Panc1 (cell line): ENCODE measurements around the gene SWI5. TPM values are rescaled to one million over a fixed set of nuclear protein-coding genes. Genes with fewer than 3 reads are reported as not detected.

Source experiments
- ATAC-seq: fragments of 200-7000 bp; cut with Tn5 transposase; 2 replicates; pipeline ENCODE4 v1.9.1; 2020; ENCODE audit warnings: mild to moderate bottlenecking, moderate library complexity
- BruUV-seq: library from RNA; stranded (reverse); fragments of 400-500 nt; replicated peaks from 2 replicates; lab custom pipeline; 2021; lab: Mats Ljungman, UMichigan
- CTCF ChIA-PET: fragments of 300-600 bp; sonication (Branson Sonifier 250); formaldehyde crosslinking; loops from one replicate; lab custom pipeline; 2022; ENCODE audit warnings: antibody characterized with exemption; lab: Charles Lee
- POLR2A ChIA-PET: fragments of 300-600 bp; sonication (Branson Sonifier 250); formaldehyde crosslinking; loops from one replicate; lab custom pipeline; 2022; ENCODE audit warnings: antibody characterized with exemption; lab: Charles Lee
- DNase-seq: peaks from one replicate; pipeline ENCODE4 v3.0.0-alpha.2; 2010; ENCODE audit warnings: low read depth, low spot score
- H3K27ac ChIP-seq: 2 replicates; pipeline ENCODE4 v1.5.1; 2011; ENCODE audit warnings: mild to moderate bottlenecking, low read length, inconsistent platforms
- H3K27me3 ChIP-seq: fragments of 200-500 bp; sonication (Bioruptor generic); 2 replicates; pipeline ENCODE4 v1.6.0; 2014; ENCODE audit warnings: low read length, inconsistent platforms; ENCODE audit not compliant: control insufficient read depth, insufficient read depth
- H3K36me3 ChIP-seq: fragments of 200-500 bp; sonication (Bioruptor generic); 2 replicates; pipeline ENCODE4 v1.5.1; 2014; ENCODE audit warnings: inconsistent platforms, mild to moderate bottlenecking, low read length, moderate library complexity; ENCODE audit not compliant: control insufficient read depth, insufficient read depth
- H3K4me1 ChIP-seq: 2 replicates; pipeline ENCODE4 v1.5.1; 2011; ENCODE audit warnings: inconsistent platforms, mild to moderate bottlenecking, low read length, moderate library complexity; ENCODE audit not compliant: control insufficient read depth, insufficient read depth
- H3K4me3 ChIP-seq, 2 experiments: 2 replicates each; pipeline ENCODE4 v1.5.1; 2011 to 2012; ENCODE audit warnings: low read depth in 2 of 2, low read length in 2 of 2, mild to moderate bottlenecking in 2 of 2, inconsistent platforms in 1 of 2, moderate library complexity in 1 of 2
- H3K9me3 ChIP-seq: fragments of 200-500 bp; sonication (Bioruptor generic); 2 replicates; pipeline ENCODE4 v1.5.1; 2014; ENCODE audit warnings: low read depth, mild to moderate bottlenecking, inconsistent platforms, low read length, moderate library complexity; ENCODE audit not compliant: control insufficient read depth, insufficient read depth
- POLR2AphosphoS5 ChIP-seq: IDR thresholded peaks from 2 replicates; pipeline ENCODE4 v1.6.1; 2012; ENCODE audit warnings: mild to moderate bottlenecking, low read depth, low read length, moderate library complexity
- SIN3A ChIP-seq: IDR thresholded peaks from 2 replicates; pipeline ENCODE4 v1.6.1; 2012; ENCODE audit warnings: low read depth, mild to moderate bottlenecking, low read length, moderate library complexity, borderline replicate concordance; ENCODE audit not compliant: insufficient read depth
- TCF7L2 ChIP-seq: IDR thresholded peaks from 2 replicates; pipeline ENCODE4 v1.6.1; 2011; ENCODE audit warnings: mild to moderate bottlenecking, low read depth, low read length, inconsistent platforms
- in situ Hi-C: cut with HindIII; loops from 2 replicates; pipeline ENCODE4 v1.10.0; 2016; ENCODE audit warnings: low sequenced_read_pairs, low pct_unique_long_range_greater_than_20kb
- intact Hi-C: fragments of 100-400 bp; cut with micrococcal nuclease; formaldehyde crosslinking; loops from one replicate; pipeline ENCODE4 v1.10.0; 2022; ENCODE audit not compliant: unreplicated experiment
- total RNA-seq: library from RNA; stranded (reverse); gene quantifications from one replicate; pipeline ENCODE4 v1.2.1, GENCODE V29; 2021; ENCODE audit not compliant: unreplicated experiment
- TF ChIP-seq, protein P1 (sequence below): fragments of 450-650 bp; IDR thresholded peaks from 2 replicates; pipeline ENCODE4 v1.5.1; 2017; ENCODE audit warnings: mild to moderate bottlenecking
- TF ChIP-seq, protein P2 (sequence below), 2 experiments: IDR thresholded peaks; 2 replicates each; pipeline ENCODE4 v1.6.1; 2011 to 2012; ENCODE audit warnings: low read depth in 2 of 2, control low read depth in 1 of 2, low read length in 1 of 2, mild to moderate bottlenecking in 1 of 2, moderate library complexity in 1 of 2; ENCODE audit not compliant: insufficient read depth in 1 of 2

The SWI5 gene
- total RNA-seq, 1 experiment from 2014 or later = 28.3 TPM

- TF ChIP-seq, protein P1, sequence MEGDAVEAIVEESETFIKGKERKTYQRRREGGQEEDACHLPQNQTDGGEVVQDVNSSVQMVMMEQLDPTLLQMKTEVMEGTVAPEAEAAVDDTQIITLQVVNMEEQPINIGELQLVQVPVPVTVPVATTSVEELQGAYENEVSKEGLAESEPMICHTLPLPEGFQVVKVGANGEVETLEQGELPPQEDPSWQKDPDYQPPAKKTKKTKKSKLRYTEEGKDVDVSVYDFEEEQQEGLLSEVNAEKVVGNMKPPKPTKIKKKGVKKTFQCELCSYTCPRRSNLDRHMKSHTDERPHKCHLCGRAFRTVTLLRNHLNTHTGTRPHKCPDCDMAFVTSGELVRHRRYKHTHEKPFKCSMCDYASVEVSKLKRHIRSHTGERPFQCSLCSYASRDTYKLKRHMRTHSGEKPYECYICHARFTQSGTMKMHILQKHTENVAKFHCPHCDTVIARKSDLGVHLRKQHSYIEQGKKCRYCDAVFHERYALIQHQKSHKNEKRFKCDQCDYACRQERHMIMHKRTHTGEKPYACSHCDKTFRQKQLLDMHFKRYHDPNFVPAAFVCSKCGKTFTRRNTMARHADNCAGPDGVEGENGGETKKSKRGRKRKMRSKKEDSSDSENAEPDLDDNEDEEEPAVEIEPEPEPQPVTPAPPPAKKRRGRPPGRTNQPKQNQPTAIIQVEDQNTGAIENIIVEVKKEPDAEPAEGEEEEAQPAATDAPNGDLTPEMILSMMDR = no peak
- TF ChIP-seq, protein P2, sequence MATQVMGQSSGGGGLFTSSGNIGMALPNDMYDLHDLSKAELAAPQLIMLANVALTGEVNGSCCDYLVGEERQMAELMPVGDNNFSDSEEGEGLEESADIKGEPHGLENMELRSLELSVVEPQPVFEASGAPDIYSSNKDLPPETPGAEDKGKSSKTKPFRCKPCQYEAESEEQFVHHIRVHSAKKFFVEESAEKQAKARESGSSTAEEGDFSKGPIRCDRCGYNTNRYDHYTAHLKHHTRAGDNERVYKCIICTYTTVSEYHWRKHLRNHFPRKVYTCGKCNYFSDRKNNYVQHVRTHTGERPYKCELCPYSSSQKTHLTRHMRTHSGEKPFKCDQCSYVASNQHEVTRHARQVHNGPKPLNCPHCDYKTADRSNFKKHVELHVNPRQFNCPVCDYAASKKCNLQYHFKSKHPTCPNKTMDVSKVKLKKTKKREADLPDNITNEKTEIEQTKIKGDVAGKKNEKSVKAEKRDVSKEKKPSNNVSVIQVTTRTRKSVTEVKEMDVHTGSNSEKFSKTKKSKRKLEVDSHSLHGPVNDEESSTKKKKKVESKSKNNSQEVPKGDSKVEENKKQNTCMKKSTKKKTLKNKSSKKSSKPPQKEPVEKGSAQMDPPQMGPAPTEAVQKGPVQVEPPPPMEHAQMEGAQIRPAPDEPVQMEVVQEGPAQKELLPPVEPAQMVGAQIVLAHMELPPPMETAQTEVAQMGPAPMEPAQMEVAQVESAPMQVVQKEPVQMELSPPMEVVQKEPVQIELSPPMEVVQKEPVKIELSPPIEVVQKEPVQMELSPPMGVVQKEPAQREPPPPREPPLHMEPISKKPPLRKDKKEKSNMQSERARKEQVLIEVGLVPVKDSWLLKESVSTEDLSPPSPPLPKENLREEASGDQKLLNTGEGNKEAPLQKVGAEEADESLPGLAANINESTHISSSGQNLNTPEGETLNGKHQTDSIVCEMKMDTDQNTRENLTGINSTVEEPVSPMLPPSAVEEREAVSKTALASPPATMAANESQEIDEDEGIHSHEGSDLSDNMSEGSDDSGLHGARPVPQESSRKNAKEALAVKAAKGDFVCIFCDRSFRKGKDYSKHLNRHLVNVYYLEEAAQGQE (IDR thresholded peaks at IDR 0.05; ENCODE audit: insufficient read depth in 1 of 2, low read depth in 2 of 2, low read length in 1 of 2) = no peak
- in situ Hi-C loops (no loop called here), intact Hi-C loops (no loop called here)
- H3K4me3 ChIP-seq = no peak overlapping the region
- POLR2A ChIA-PET = no interaction called here
- CTCF ChIA-PET = no interaction called here
- no peak overlapping the region for H3K27ac ChIP-seq
- no peak for ATAC-seq
- no peaks in the 10 kb centered on the region for H3K9me3 ChIP-seq
- BruUV-seq = no TSS peak
- no peaks in the 10 kb centered on the region for H3K36me3 ChIP-seq
- DNase-seq = no peak
- no peaks in the 10 kb centered on the region for H3K4me1 ChIP-seq
- H3K27me3 ChIP-seq = no peaks in the 10 kb centered on the region
Observed at GRCh38 chr9:128335161-128335560, 59.1 kb downstream of the SWI5 start.

DNA sequence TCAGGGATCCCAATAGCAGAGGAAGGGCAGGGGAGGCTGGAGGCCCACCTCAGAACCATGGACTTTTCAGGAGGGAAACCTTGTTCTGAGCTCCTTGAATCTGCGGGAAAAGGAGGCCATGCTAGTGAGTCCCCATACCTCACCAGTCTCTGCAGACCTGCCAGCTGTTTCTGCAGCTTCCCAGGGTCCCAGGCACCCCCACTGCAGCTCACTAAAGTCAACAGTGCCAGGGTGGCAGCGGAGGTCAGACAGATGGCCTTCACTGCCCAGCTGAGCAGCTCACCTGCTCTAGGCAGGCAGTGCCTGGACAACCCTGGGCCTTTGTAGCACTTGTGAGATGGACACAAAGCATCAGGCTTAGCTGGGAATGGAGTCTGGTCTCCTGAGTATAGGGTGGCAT lies 59.8 kb downstream of the SWI5 start:
- Histone ChIP-seq H3K27me3 (no peaks in the 10 kb centered on the region), H3K36me3 (no peaks in the 10 kb centered on the region), H3K27ac (no peak overlapping the region), H3K9me3 (no peaks in the 10 kb centered on the region), H3K4me3 (no peak overlapping the region), H3K4me1 (no peaks in the 10 kb centered on the region)
- in situ Hi-C loops = no loop called here
- ChIA-PET CTCF (no interaction called here), POLR2A (no interaction called here)
- intact Hi-C loops = no loop called here
- no peak for ATAC-seq
- TF ChIP-seq, protein P1 = no peak
- no peak for TF ChIP-seq POLR2AphosphoS5
- TF ChIP-seq SIN3A = no peak
- TF ChIP-seq TCF7L2 = no peak
- TF ChIP-seq, protein P2 (IDR thresholded peaks at IDR 0.05; ENCODE audit: insufficient read depth in 1 of 2, low read depth in 2 of 2, low read length in 1 of 2) = no peak
- no peak for DNase-seq
- no TSS peak for BruUV-seq
